Caco-2 (cell line): Measurements from ENCODE around the gene MPIG6B. TPM values are rescaled to one million over a fixed set of nuclear protein-coding genes. Genes with fewer than 3 reads are reported as not detected.

Experiments used
- BruUV-seq: library from RNA; stranded (reverse); fragments of 400-500 nt; replicated peaks from 2 replicates; lab custom pipeline; 2021; lab: Mats Ljungman, UMichigan
- CTCF ChIA-PET: fragments of 300-600 bp; sonication (Branson Sonifier 250); formaldehyde crosslinking; loops from one replicate; lab custom pipeline; 2022; ENCODE audit warnings: antibody characterized with exemption; lab: Charles Lee
- POLR2A ChIA-PET: fragments of 300-600 bp; sonication (Branson Sonifier 250); formaldehyde crosslinking; loops from one replicate; lab custom pipeline; 2022; ENCODE audit warnings: antibody characterized with exemption; lab: Charles Lee
- DNase-seq, 2 experiments: peaks; one replicate each; pipeline versions ENCODE4 v3.0.0 to v3.0.0-alpha.2; 2020 to 2022
- H3K27me3 ChIP-seq: replicated peaks from 2 replicates; pipeline ENCODE4 v1.6.0; 2011; ENCODE audit warnings: low read length; ENCODE audit not compliant: control insufficient read depth, insufficient read depth
- H3K36me3 ChIP-seq: 2 replicates; pipeline ENCODE4 v1.5.1; 2011; ENCODE audit warnings: low read length; ENCODE audit not compliant: control insufficient read depth, insufficient read depth
- H3K4me1 ChIP-seq: fragments of 250-450 bp; sonication (Bioruptor Pico); 2 replicates; pipeline ENCODE4 v1.5.1; 2020; ENCODE audit warnings: mild to moderate bottlenecking
- H3K4me3 ChIP-seq: 2 replicates; pipeline ENCODE4 v1.5.1; 2011; ENCODE audit warnings: low read depth, mild to moderate bottlenecking, control low read depth, low read length
- H3K9me3 ChIP-seq: fragments of 250-450 bp; sonication (Bioruptor Pico); 2 replicates; pipeline ENCODE4 v1.5.1; 2020; ENCODE audit warnings: mild to moderate bottlenecking, moderate library complexity
- H3K27ac Mint-ChIP-seq: one replicate; pipeline ENCODE4 v1.8.0; 2022; ENCODE audit warnings: mixed read lengths; ENCODE audit not compliant: unreplicated experiment
- H3K27me3 Mint-ChIP-seq: one replicate; pipeline ENCODE4 v1.8.0; 2022; ENCODE audit warnings: mixed read lengths; ENCODE audit not compliant: insufficient read depth, unreplicated experiment
- H3K36me3 Mint-ChIP-seq: one replicate; pipeline ENCODE4 v1.8.0; 2022; ENCODE audit warnings: mild to moderate bottlenecking, mixed read lengths; ENCODE audit not compliant: insufficient read depth, unreplicated experiment
- H3K4me1 Mint-ChIP-seq: one replicate; pipeline ENCODE4 v1.8.0; 2022; ENCODE audit warnings: low read depth, mixed read lengths; ENCODE audit not compliant: unreplicated experiment
- H3K4me3 Mint-ChIP-seq: one replicate; pipeline ENCODE4 v1.8.0; 2022; ENCODE audit warnings: mild to moderate bottlenecking, moderate library complexity, mixed read lengths; ENCODE audit not compliant: unreplicated experiment
- H3K9me3 Mint-ChIP-seq: one replicate; pipeline ENCODE4 v1.8.0; 2022; ENCODE audit warnings: mixed read lengths; ENCODE audit not compliant: unreplicated experiment
- intact Hi-C: fragments of 100-400 bp; cut with micrococcal nuclease; formaldehyde crosslinking; loops from one replicate; pipeline ENCODE4 v1.10.0; 2022; ENCODE audit not compliant: unreplicated experiment
- total RNA-seq: library from RNA; stranded (reverse); gene quantifications from 2 replicates; pipeline ENCODE4 v1.2.3, GENCODE V29; 2022
- TF ChIP-seq, protein P1 (sequence below), 2 experiments: fragments of 200-600 bp in 1 of 2; IDR thresholded peaks; 1 replicate in 1 of 2; 2 replicates in 1 of 2; pipeline versions ENCODE4 v1.5.1 to v1.8.0; 2011 to 2022; ENCODE audit warnings: antibody characterized with exemption in 1 of 2, control low read depth in 1 of 2, inconsistent platforms in 1 of 2, low read depth in 1 of 2, low read length in 1 of 2, mild to moderate bottlenecking in 1 of 2, moderate library complexity in 1 of 2; ENCODE audit not compliant: insufficient read depth in 1 of 2, severe bottlenecking in 1 of 2, unreplicated experiment in 1 of 2

MPIG6B gene
- total RNA-seq, 1 experiment from 2014 or later = not detected

GRCh38 chr6:31771992-31772358 is 48.8 kb downstream of the MPIG6B start:
- no TSS peak for BruUV-seq
- H3K27me3 Mint-ChIP-seq = no peaks in the 10 kb centered on the region
- H3K9me3 Mint-ChIP-seq = no peaks in the 10 kb centered on the region

GRCh38 chr6:31775184-31775583 is 52.0 kb downstream of the MPIG6B start:
- Mint-ChIP-seq H3K27ac (no peak overlapping the region), H3K27me3 (no peaks in the 10 kb centered on the region), H3K36me3 (peaks cover 16% of the 10 kb centered on the region), H3K4me3 (no peak overlapping the region), H3K4me1 (peaks cover 5% of the 10 kb centered on the region), H3K9me3 (no peaks in the 10 kb centered on the region)
- ChIA-PET POLR2A (interaction anchor here (1.8 kb wide), 1 partner anchor 52 kb away, joined by 8 read pairs; the partner anchor contains the start of gene HSPA1B), CTCF (interaction anchor here (0.6 to 1.0 kb wide), 2 partner anchors 16 to 197 kb away, joined by 4 to 5 read pairs; no protein-coding TSS in a partner anchor)
- TF ChIP-seq, protein P1, sequence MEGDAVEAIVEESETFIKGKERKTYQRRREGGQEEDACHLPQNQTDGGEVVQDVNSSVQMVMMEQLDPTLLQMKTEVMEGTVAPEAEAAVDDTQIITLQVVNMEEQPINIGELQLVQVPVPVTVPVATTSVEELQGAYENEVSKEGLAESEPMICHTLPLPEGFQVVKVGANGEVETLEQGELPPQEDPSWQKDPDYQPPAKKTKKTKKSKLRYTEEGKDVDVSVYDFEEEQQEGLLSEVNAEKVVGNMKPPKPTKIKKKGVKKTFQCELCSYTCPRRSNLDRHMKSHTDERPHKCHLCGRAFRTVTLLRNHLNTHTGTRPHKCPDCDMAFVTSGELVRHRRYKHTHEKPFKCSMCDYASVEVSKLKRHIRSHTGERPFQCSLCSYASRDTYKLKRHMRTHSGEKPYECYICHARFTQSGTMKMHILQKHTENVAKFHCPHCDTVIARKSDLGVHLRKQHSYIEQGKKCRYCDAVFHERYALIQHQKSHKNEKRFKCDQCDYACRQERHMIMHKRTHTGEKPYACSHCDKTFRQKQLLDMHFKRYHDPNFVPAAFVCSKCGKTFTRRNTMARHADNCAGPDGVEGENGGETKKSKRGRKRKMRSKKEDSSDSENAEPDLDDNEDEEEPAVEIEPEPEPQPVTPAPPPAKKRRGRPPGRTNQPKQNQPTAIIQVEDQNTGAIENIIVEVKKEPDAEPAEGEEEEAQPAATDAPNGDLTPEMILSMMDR (IDR thresholded peaks at IDR 0.05; ENCODE audit: insufficient read depth in 1 of 2, low read depth in 1 of 2, low read length in 1 of 2, severe bottlenecking in 1 of 2, unreplicated experiment in 1 of 2) = no peak
- no peaks in the 10 kb centered on the region for H3K9me3 ChIP-seq
- intact Hi-C loops = no loop called here
- H3K27me3 ChIP-seq = no peaks in the 10 kb centered on the region
- H3K36me3 ChIP-seq = no peaks in the 10 kb centered on the region
- no peak overlapping the region for H3K4me3 ChIP-seq
- peaks cover 23% of the 10 kb centered on the region for H3K4me1 ChIP-seq
- no peak for DNase-seq
- no TSS peak for BruUV-seq

More at GRCh38 chr6:31771992-31772358, 48.8 kb downstream of the MPIG6B start:
- H3K4me1 ChIP-seq = peaks cover 23% of the 10 kb centered on the region
- no peaks in the 10 kb centered on the region for H3K9me3 ChIP-seq
- TF ChIP-seq, protein P1 (IDR thresholded peaks at IDR 0.05; ENCODE audit: insufficient read depth in 1 of 2, low read depth in 1 of 2, low read length in 1 of 2, severe bottlenecking in 1 of 2, unreplicated experiment in 1 of 2) = no peak
- H3K36me3 ChIP-seq = no peaks in the 10 kb centered on the region
- H3K4me3 ChIP-seq = no peak overlapping the region
- no peak for DNase-seq
- Mint-ChIP-seq H3K4me3 (no peak overlapping the region), H3K36me3 (peaks cover 9% of the 10 kb centered on the region), H3K4me1 (peaks cover 13% of the 10 kb centered on the region), H3K27ac (no peak overlapping the region)
- no peaks in the 10 kb centered on the region for H3K27me3 ChIP-seq
- ChIA-PET CTCF (interaction anchor here (0.6 to 1.5 kb wide), 5 partner anchors 33 to 327 kb away, joined by 3 to 8 read pairs (median 6); partner anchors contain the start of genes HSPA1A, HSPA1L, LY6G5C and MSH5), POLR2A (interaction anchor here (0.7 kb wide), 1 partner anchor 43 kb away, joined by 6 read pairs; no protein-coding TSS in a partner anchor)
- intact Hi-C loops = loop anchor here (1.0 kb wide), 1 partner anchor 58 kb away; no protein-coding TSS in a partner anchor

- Histone ChIP-seq H3K9me3 (no peaks in the 10 kb centered on the region), H3K27me3 (no peaks in the 10 kb centered on the region), H3K36me3 (no peaks in the 10 kb centered on the region), H3K4me1 (peaks cover 23% of the 10 kb centered on the region), H3K4me3 (no peak overlapping the region)
- Mint-ChIP-seq H3K4me3 (no peak overlapping the region), H3K4me1 (peaks cover 5% of the 10 kb centered on the region), H3K27ac (peak overlapping the region; percentile 59), H3K9me3 (no peaks in the 10 kb centered on the region), H3K27me3 (no peaks in the 10 kb centered on the region), H3K36me3 (peaks cover 22% of the 10 kb centered on the region)
- DNase-seq = no peak
- ChIA-PET POLR2A (interaction anchor here (1.8 kb wide), 1 partner anchor 51 kb away, joined by 8 read pairs; the partner anchor contains the start of gene HSPA1B), CTCF (interaction anchor here (0.6 to 1.0 kb wide), 2 partner anchors 16 to 198 kb away, joined by 4 to 5 read pairs; no protein-coding TSS in a partner anchor)
- TF ChIP-seq, protein P1 (IDR thresholded peaks at IDR 0.05; ENCODE audit: insufficient read depth in 1 of 2, low read depth in 1 of 2, low read length in 1 of 2, severe bottlenecking in 1 of 2, unreplicated experiment in 1 of 2) = no peak
- intact Hi-C loops = no loop called here
- BruUV-seq = no TSS peak
These were observed 52.7 kb downstream of the MPIG6B start for GRCh38 chr6:31775633-31776484.
